HUES6 (cell line): Measurements from ENCODE around the gene MLLT3.

Experiments
- H3K27ac ChIP-seq: 2 replicates; pipeline ENCODE4 v1.7.0; 2013; ENCODE audit warnings: low read depth, mild to moderate bottlenecking, low read length, inconsistent platforms
- H3K27me3 ChIP-seq: 2 replicates; pipeline ENCODE4 v1.6.1; 2013; ENCODE audit warnings: low read length; ENCODE audit not compliant: control insufficient read depth, insufficient read depth
- H3K36me3 ChIP-seq: 2 replicates; pipeline ENCODE4 v1.6.1; 2013; ENCODE audit warnings: low read length; ENCODE audit not compliant: control insufficient read depth, insufficient read depth
- H3K4me1 ChIP-seq: 2 replicates; pipeline ENCODE4 v1.6.1; 2013; ENCODE audit warnings: low read length; ENCODE audit not compliant: control insufficient read depth, insufficient read depth
- H3K4me3 ChIP-seq: 2 replicates; pipeline ENCODE4 v1.5.1; 2013; ENCODE audit warnings: low read depth, low read length
- H3K9ac ChIP-seq: one replicate; pipeline ENCODE4 v1.6.1; 2013; ENCODE audit warnings: mild to moderate bottlenecking, low read length
- H3K9me3 ChIP-seq: 2 replicates; pipeline ENCODE4 v1.6.1; 2013; ENCODE audit warnings: low read depth, low read length; ENCODE audit not compliant: control insufficient read depth, insufficient read depth

Gene MLLT3

DNA sequence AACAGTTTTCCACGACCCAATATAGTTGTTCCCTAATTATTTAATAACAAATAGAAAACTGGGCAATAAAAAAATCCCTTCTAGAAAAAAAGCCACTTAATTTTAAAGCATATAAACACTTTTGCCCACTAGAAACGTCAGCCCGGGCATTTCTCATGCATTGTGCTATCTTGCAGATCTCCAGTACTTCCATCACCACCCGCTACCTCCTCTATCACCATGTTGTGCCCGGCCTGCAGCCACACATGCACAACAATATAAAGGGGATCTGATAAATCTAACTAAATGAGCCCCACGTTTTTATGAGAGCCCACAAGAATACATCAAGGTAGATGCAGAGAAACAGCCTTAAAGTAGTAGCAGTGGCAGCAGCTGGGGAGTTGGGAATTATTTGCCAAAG, 272.7 kb downstream of the MLLT3 start:
- no peak overlapping the region for H3K4me3 ChIP-seq
- no peaks in the 10 kb centered on the region for H3K9me3 ChIP-seq
- no peak overlapping the region for H3K27ac ChIP-seq
- H3K36me3 ChIP-seq, result no peaks in the 10 kb centered on the region; the same call in 1 of the 2 replicates
- peaks cover 9% of the 10 kb centered on the region for H3K4me1 ChIP-seq
- H3K9ac ChIP-seq, result no peak overlapping the region
- H3K27me3 ChIP-seq, result no peaks in the 10 kb centered on the region

DNA sequence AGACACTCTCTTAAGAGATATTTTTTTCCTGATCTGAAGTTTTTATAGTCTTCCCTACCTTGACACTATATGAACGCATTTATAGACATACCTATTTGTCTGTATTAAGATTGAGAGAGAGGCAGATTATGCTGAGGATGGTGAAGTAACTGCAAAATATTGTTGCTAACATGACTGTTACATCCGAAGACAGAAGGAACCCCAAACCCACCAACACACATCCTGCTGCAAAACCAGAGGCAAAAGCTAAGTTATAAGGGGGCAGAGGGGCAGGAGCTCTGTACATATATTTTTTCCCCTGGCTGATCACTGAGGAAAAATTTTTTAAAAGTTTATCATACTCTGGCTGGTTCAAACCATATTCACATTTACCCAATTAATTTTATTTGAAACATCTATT, 279.0 kb downstream of the MLLT3 start:
- H3K4me3 ChIP-seq, result no peak overlapping the region

DNA sequence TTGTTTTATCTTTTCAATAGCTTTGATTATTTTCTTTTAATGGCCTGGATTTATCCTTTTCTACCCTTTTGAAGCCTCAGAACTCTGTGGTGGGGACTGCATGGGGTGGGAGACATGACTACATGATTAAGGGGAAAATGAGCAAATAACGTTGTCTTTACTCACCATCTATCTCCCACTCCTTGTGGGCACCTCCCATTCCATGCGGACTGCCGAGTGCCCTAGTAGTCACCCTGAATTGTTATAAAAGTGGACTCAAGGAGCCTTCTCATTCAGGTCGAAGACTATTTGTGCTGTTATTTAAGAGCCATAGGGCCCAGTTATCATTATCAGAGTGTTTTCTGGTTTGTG, 281.8 kb downstream of the MLLT3 start:
- Histone ChIP-seq H3K9me3 (no peaks in the 10 kb centered on the region), H3K9ac (no peak overlapping the region), H3K27me3 (no peaks in the 10 kb centered on the region), H3K4me3 (no peak overlapping the region), H3K36me3 (no peaks in the 10 kb centered on the region), H3K27ac (no peak overlapping the region), H3K4me1 (peaks cover 23% of the 10 kb centered on the region)

More for the DNA sequence above, 279.0 kb downstream of the MLLT3 start:
- Histone ChIP-seq H3K27me3 (no peaks in the 10 kb centered on the region), H3K9me3 (no peaks in the 10 kb centered on the region), H3K27ac (no peak overlapping the region), H3K36me3 (no peaks in the 10 kb centered on the region), H3K4me1 (peaks cover 23% of the 10 kb centered on the region), H3K9ac (no peak overlapping the region)

- Histone ChIP-seq H3K9ac (no peak overlapping the region), H3K27me3 (no peaks in the 10 kb centered on the region), H3K4me1 (peaks cover 19% of the 10 kb centered on the region), H3K9me3 (no peaks in the 10 kb centered on the region), H3K4me3 (no peak overlapping the region), H3K36me3 (no peaks in the 10 kb centered on the region), H3K27ac (no peak overlapping the region)
These were observed 286.5 kb downstream of the MLLT3 start for GRCh38 chr9:20335668-20336332.

- no peaks in the 10 kb centered on the region for H3K36me3 ChIP-seq
- H3K27ac ChIP-seq, result no peak overlapping the region
- H3K4me3 ChIP-seq, result no peak overlapping the region
These were observed 288.3 kb downstream of the MLLT3 start for GRCh38 chr9:20333991-20334390.

DNA sequence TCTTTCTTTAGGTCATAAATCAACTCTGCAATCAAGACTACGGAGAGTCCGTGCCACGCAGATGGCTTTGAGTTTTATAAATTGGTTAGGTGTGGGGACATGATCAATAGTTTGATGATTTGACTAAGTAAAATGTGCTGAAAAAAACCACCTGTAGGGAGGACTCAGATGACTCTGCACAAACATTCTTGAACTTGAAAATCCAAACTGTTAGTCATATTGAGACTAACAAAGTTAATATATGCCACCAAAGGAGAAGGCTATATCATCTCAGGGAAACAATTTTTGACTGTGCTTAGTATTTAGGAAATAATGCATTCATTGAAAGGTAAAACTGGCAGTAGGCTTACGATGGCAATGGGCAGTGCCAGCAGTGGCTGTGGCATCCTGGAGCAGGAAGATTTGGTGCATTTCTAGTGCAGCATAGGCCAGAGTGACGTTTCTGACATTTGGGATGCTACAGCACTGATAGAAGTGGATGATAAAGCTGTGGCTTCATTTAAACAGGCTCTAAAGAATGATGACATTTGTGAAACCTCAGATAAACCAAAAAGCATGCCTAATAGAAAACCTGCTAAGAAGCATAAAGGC, 291.1 kb downstream of the MLLT3 start:
- Histone ChIP-seq H3K27ac (no peak overlapping the region), H3K4me3 (no peak overlapping the region), H3K27me3 (no peaks in the 10 kb centered on the region), H3K36me3 (no peaks in the 10 kb centered on the region), H3K4me1 (0 out of 2 replicates have a peak, but pooled peaks cover 5% of the 10 kb centered on the region), H3K9ac (no peak overlapping the region), H3K9me3 (no peaks in the 10 kb centered on the region)

More at GRCh38 chr9:20333991-20334390, 288.3 kb downstream of the MLLT3 start:
- H3K9me3 ChIP-seq, result no peaks in the 10 kb centered on the region
- H3K27me3 ChIP-seq, result no peaks in the 10 kb centered on the region
- H3K9ac ChIP-seq, result no peak overlapping the region
- H3K4me1 ChIP-seq, result 0 out of 2 replicates have a peak, but pooled peaks cover 5% of the 10 kb centered on the region

DNA sequence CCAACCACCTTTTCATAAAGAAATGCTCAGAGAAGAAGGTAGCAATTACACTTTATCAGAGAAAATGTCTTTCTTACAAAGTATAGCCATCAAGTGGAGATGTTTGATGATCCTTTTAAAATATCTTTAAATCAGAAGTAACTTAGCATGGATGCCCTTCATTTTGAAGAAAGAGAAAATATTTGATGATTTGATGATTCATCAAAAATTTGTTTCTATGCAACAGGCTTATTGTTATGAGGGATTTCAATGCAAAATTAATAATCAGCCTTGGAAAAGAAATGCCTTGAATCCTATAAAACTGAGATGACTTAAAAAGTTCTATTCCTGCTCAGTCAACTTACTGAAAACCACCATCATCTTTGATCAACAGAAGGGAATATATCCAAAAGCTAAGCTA, 291.6 kb downstream of the MLLT3 start:
- Histone ChIP-seq H3K36me3 (no peaks in the 10 kb centered on the region), H3K9ac (no peak overlapping the region), H3K4me3 (no peak overlapping the region), H3K27me3 (no peaks in the 10 kb centered on the region), H3K9me3 (no peaks in the 10 kb centered on the region), H3K4me1 (0 out of 2 replicates have a peak, but pooled peaks cover 5% of the 10 kb centered on the region), H3K27ac (no peak overlapping the region)

DNA sequence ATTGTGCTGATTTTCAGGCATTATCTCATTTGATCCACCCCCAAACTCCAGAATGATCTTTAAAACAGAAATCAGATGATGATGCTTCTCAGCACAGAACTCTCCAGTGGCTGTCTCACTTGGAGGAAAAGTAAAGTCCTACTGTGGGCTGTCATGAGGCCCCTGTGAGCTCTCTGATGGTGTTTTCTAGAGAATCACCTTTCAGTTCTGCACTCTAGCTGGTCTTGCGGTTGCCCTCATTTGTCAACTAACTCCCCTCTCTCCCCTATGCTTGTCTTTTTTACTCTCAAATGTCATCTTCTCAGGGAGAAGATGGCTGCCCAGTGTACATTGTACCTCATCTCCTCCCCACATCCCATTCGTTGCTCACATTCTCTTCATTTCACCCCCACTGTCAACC, 295.8 kb downstream of the MLLT3 start:
- no peaks in the 10 kb centered on the region for H3K4me1 ChIP-seq
- no peak overlapping the region for H3K4me3 ChIP-seq
- H3K27ac ChIP-seq, result no peak overlapping the region
- H3K9ac ChIP-seq, result no peak overlapping the region
- H3K9me3 ChIP-seq, result no peaks in the 10 kb centered on the region
- H3K36me3 ChIP-seq, result no peaks in the 10 kb centered on the region
- no peaks in the 10 kb centered on the region for H3K27me3 ChIP-seq

GRCh38 chr9:20325008-20325407, 297.3 kb downstream of the MLLT3 start:
- H3K27ac ChIP-seq, result no peak overlapping the region
- H3K4me1 ChIP-seq, result peaks cover 4% of the 10 kb centered on the region
- no peak overlapping the region for H3K9ac ChIP-seq
- no peak overlapping the region for H3K4me3 ChIP-seq
- no peaks in the 10 kb centered on the region for H3K27me3 ChIP-seq
- H3K9me3 ChIP-seq, result no peaks in the 10 kb centered on the region
- H3K36me3 ChIP-seq, result no peaks in the 10 kb centered on the region

GRCh38 chr9:20322212-20322611, 300.1 kb downstream of the MLLT3 start:
- H3K4me1 ChIP-seq, result peaks cover 12% of the 10 kb centered on the region
- no peak overlapping the region for H3K4me3 ChIP-seq
- H3K36me3 ChIP-seq, result no peaks in the 10 kb centered on the region
- H3K27me3 ChIP-seq, result no peaks in the 10 kb centered on the region
- H3K9me3 ChIP-seq, result no peaks in the 10 kb centered on the region
- no peak overlapping the region for H3K27ac ChIP-seq
- no peak overlapping the region for H3K9ac ChIP-seq

DNA sequence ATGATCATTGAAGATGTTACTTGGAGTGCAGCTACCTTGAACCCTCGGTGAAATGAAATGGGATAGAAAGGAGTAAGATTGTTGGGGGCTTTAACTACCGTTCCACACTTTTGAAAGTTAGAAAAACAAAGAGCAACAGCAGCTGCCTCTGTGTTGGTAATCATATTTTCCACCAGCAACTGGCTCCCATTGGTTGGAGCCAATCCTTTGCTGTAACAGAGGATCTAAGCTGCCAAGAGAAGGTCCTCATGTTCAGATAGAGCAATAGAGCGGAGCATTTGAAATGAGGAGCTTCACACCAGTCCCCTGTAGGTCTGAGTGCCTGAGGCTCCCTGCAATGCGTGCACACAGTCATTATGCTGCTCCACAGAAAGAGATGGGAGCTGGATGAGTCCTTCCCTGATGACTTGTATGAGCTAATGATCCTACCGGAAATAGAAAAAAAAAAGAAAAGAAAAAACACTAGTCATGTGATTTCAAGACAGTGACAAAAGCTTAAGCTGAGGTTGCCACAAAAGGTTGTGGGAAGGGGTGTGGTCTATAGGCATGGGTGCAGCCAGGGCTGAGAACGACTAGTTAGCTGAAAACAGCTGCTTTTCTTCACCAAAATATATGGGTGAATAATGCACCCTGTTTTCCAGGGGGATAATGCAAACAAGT, 300.7 kb downstream of the MLLT3 start:
- peaks cover 1% of the 10 kb centered on the region; the same call in 1 of the 2 replicates for H3K9me3 ChIP-seq
- H3K9ac ChIP-seq, result no peak overlapping the region
- no peaks in the 10 kb centered on the region for H3K27me3 ChIP-seq
- H3K4me3 ChIP-seq, result no peak overlapping the region
- no peaks in the 10 kb centered on the region for H3K36me3 ChIP-seq
- peaks cover 12% of the 10 kb centered on the region for H3K4me1 ChIP-seq
- no peak overlapping the region for H3K27ac ChIP-seq
